ENCODE results near the gene PNP. TPM values are rescaled to one million over a fixed set of nuclear protein-coding genes. Genes with fewer than 3 reads are reported as not detected.
"Not testable (repeated sequence)": the region's sequence is repeated elsewhere in the genome, so short reads cannot be mapped to it uniquely, and the experiment has no call there.

Gene PNP
- total and polyA plus RNA-seq, 2 donors = 29.8 to 50.7 TPM

DNA sequence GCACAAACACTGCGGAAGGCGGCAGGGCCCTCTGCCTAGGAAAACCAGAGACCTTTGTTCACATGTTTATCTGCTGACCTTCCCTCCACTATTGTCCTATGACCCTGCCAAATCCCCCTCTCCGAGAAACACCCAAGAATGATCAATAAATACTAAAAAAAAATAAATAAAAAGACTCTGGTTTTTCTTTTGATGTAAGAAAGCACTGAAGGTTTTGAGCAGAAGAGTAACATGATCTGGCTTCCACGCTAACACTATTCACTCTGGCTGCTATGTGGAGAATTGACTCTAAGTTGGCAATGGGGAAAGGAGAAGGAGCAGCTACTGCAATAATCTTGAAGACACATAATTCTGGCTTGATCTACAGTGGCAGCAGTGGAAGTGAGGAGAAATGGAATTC is 25.6 kb upstream of the PNP start:
- Histone ChIP-seq H3K36me3 (ENCODE audit: control insufficient read depth in 2 of 2, insufficient read depth in 2 of 2, low read length in 1 of 2) (peaks cover 30 to 31% of the 10 kb centered on the region in 2 donors), H3K4me1 (ENCODE audit: control insufficient read depth in 2 of 2, insufficient read depth in 2 of 2, low read length in 2 of 2) (peaks cover 9 to 13% of the 10 kb centered on the region in 2 donors)
- H3K27me3 ChIP-seq (ENCODE audit: control insufficient read depth in 2 of 2, insufficient read depth in 1 of 2, low read length in 1 of 2); H3K4me3 ChIP-seq (ENCODE audit: low read length in 2 of 2); DNase-seq (ENCODE audit: low read depth in 6 of 9, low spot score in 9 of 9); H3K27ac ChIP-seq (ENCODE audit: low read depth in 1 of 2, low read length in 1 of 2); H3K9me3 ChIP-seq (ENCODE audit: control insufficient read depth in 2 of 2, insufficient read depth in 1 of 2, low read length in 1 of 2): not testable (repeated sequence)
- 98% methylated on average over 2 of the region's 4 CpGs for WGBS

DNA sequence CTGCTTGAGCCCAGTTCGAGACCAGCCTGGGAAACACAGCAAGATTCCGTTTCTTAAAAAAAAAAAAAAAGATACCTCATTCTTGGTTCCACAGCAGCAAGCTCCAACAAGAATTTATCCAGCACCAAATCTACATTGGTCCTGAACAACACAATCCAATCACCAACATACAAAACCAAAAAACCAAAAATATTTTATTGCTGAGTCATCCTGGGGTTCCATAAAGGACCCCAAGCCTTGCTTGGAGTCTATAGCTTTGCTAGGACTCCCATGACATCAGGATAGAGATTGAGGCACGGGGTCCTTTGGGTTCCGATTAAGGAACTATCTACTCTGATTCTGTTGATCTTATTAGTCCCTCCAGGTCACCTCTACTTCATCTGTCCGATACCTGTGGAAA is 22.3 kb upstream of the PNP start:
- Histone ChIP-seq H3K27ac (ENCODE audit: low read depth in 1 of 2, low read length in 1 of 2) (no peak overlapping the region), H3K4me1 (ENCODE audit: control insufficient read depth in 2 of 2, insufficient read depth in 2 of 2, low read length in 2 of 2) (peaks cover 0 to under 1% of the 10 kb centered on the region in 2 donors), H3K9me3 (ENCODE audit: control insufficient read depth in 2 of 2, insufficient read depth in 1 of 2, low read length in 1 of 2) (no peaks in the 10 kb centered on the region), H3K36me3 (ENCODE audit: control insufficient read depth in 2 of 2, insufficient read depth in 2 of 2, low read length in 1 of 2) (peaks cover 52 to 53% of the 10 kb centered on the region in 2 donors), H3K4me3 (ENCODE audit: low read length in 2 of 2) (no peak overlapping the region), H3K27me3 (ENCODE audit: control insufficient read depth in 2 of 2, insufficient read depth in 1 of 2, low read length in 1 of 2) (no peaks in the 10 kb centered on the region)
- WGBS = 98% methylated on average over 5 of the region's 5 CpGs
- DNase-seq (ENCODE audit: low read depth in 6 of 9, low spot score in 9 of 9) = no peak

DNA sequence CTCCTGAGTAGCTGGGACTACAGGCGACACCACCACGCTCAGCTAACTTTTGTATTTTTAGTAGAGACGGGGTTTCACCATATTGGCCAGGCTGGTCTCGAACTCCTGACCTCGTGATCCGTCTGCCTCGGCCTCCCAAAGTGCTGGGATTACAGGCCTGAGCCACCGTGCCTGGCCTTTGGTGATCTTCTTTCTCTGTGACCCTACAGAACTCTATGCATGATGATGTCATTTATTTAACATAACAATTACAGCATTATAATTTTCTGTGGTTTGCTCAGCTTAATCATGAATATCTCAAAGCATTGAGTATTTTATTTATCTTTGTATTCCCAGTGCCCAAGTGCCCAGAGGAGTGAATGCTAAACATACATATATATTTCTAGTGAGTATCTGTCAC is 16.4 kb upstream of the PNP start:
- peaks cover 16 to 18% of the 10 kb centered on the region in 2 donors for H3K4me1 ChIP-seq (ENCODE audit: control insufficient read depth in 2 of 2, insufficient read depth in 2 of 2, low read length in 2 of 2)
- DNase-seq (ENCODE audit: low read depth in 6 of 9, low spot score in 9 of 9); H3K27ac ChIP-seq (ENCODE audit: low read depth in 1 of 2, low read length in 1 of 2); H3K9me3 ChIP-seq (ENCODE audit: control insufficient read depth in 2 of 2, insufficient read depth in 1 of 2, low read length in 1 of 2); H3K27me3 ChIP-seq (ENCODE audit: control insufficient read depth in 2 of 2, insufficient read depth in 1 of 2, low read length in 1 of 2); H3K4me3 ChIP-seq (ENCODE audit: low read length in 2 of 2): not testable (repeated sequence)
- 98% methylated on average over 8 of the region's 8 CpGs for WGBS
- peaks cover 46 to 51% of the 10 kb centered on the region in 2 donors for H3K36me3 ChIP-seq (ENCODE audit: control insufficient read depth in 2 of 2, insufficient read depth in 2 of 2, low read length in 1 of 2)

DNA sequence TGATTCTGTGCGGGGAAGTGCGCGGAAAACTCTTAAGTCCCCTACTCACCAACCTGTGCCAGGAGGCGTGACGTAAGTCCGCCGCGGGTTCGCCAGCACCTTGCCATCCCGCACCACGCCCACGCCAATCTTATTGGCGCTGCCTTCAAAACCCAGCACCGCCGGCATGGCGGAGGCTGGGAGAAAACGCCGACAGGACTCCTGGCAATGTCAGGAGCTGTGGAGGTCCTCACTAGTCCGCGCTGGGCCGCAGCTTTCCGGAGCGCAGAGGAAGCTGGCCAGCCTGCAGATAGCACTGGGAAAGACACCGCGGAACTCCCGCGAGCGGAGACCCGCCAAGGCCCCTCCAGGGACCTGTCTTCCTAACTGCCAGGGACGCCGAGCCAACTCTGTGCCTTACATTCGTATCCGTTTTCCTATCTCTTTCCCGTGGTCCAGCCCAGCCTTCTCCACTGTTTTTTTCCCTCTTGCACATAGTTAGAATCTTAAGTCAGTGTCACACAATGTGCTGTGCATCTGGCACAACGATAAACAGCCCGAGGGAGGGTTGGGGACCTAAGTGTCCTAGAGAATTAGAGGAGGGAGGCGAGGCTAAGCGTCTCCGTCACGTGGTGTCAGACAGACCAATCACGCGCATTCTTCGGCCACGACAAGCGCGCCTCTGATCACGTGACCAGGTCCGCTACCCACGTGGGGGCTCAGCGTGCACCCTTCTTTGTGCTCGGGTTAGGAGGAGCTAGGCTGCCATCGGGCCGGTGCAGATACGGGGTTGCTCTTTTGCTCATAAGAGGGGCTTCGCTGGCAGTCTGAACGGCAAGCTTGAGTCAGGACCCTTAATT is 14.5 kb upstream of the PNP start, which contains the start of the genes APEX1 and OSGEP:
APEX1 (plus strand) TSS at position 711 of the 839 bp plus-strand sequence. CDS start 420 bp downstream, outside the sequence.
OSGEP (minus strand) TSS at position 297 of the 839 bp plus-strand sequence; CDS start at position 168, 129 bp downstream.
- Histone ChIP-seq H3K27ac (ENCODE audit: low read depth in 1 of 2, low read length in 1 of 2) (peak within 1 kb of the TSS; percentile 96 to 99), H3K27me3 (ENCODE audit: control insufficient read depth in 2 of 2, insufficient read depth in 1 of 2, low read length in 1 of 2) (no peaks in the 10 kb centered on the region), H3K4me1 (ENCODE audit: control insufficient read depth in 2 of 2, insufficient read depth in 2 of 2, low read length in 2 of 2) (peaks cover 16 to 18% of the 10 kb centered on the region in 2 donors), H3K9me3 (ENCODE audit: control insufficient read depth in 2 of 2, insufficient read depth in 1 of 2, low read length in 1 of 2) (no peaks in the 10 kb centered on the region), H3K36me3 (ENCODE audit: control insufficient read depth in 2 of 2, insufficient read depth in 2 of 2, low read length in 1 of 2) (peaks cover 45 to 51% of the 10 kb centered on the region in 2 donors), H3K4me3 (ENCODE audit: low read length in 2 of 2) (peak within 1 kb of the TSS; percentile 76 to 86)
- under 1% methylated on average over 56 of the region's 56 CpGs for WGBS
- peak; percentile 98 to 100 (median 99) for DNase-seq (ENCODE audit: low read depth in 6 of 9, low spot score in 9 of 9)

DNA sequence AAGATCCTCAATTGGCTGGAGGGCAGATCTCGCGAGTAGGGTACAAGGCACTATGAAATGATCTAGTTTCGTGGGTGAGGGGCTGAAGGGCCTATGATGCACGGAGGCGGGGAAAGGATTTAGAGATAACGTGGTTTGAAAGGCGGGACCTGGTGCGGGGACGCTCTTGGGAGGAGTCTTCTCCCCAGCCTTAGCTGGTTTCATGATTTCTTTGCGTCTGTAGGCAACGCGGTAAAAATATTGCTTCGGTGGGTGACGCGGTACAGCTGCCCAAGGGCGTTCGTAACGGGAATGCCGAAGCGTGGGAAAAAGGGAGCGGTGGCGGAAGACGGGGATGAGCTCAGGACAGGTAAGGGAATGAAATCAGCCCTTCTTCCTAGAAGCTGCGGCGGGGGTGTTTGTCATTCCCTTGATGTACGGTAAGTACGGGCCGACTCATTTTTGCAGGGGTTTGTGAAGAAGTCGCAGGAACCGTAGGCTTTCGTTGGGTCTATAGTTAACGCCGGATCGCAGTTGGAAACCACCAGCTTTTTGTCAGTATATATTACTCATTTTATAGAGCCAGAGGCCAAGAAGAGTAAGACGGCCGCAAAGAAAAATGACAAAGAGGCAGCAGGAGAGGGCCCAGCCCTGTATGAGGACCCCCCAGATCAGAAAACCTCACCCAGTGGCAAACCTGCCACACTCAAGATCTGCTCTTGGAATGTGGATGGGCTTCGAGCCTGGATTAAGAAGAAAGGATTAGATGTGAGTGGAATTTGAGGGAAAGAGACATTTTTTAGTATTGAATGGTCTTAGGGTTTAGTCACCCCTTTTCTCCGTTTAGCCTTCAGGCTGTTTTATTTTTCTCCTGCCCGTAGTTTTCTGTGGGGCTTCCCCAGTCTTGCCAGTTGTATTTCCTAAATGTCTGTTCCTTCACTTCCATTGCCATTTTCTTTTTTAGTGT is 13.6 kb upstream of the PNP start:
- DNase-seq (ENCODE audit: low read depth in 6 of 9, low spot score in 9 of 9) = no peak
- peaks cover 40 to 52% of the 10 kb centered on the region in 2 donors for H3K36me3 ChIP-seq (ENCODE audit: control insufficient read depth in 2 of 2, insufficient read depth in 2 of 2, low read length in 1 of 2)

DNA sequence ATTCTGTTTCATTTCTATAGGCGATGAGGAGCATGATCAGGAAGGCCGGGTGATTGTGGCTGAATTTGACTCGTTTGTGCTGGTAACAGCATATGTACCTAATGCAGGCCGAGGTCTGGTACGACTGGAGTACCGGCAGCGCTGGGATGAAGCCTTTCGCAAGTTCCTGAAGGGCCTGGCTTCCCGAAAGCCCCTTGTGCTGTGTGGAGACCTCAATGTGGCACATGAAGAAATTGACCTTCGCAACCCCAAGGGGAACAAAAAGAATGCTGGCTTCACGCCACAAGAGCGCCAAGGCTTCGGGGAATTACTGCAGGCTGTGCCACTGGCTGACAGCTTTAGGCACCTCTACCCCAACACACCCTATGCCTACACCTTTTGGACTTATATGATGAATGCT is 12.2 kb upstream of the PNP start:
- Histone ChIP-seq H3K27ac (ENCODE audit: low read depth in 1 of 2, low read length in 1 of 2) (no peak overlapping the region), H3K4me1 (ENCODE audit: control insufficient read depth in 2 of 2, insufficient read depth in 2 of 2, low read length in 2 of 2) (peaks cover 25 to 33% of the 10 kb centered on the region in 2 donors), H3K9me3 (ENCODE audit: control insufficient read depth in 2 of 2, insufficient read depth in 1 of 2, low read length in 1 of 2) (no peaks in the 10 kb centered on the region), H3K36me3 (ENCODE audit: control insufficient read depth in 2 of 2, insufficient read depth in 2 of 2, low read length in 1 of 2) (peaks cover 36 to 44% of the 10 kb centered on the region in 2 donors), H3K27me3 (ENCODE audit: control insufficient read depth in 2 of 2, insufficient read depth in 1 of 2, low read length in 1 of 2) (no peaks in the 10 kb centered on the region), H3K4me3 (ENCODE audit: low read length in 2 of 2) (no peak overlapping the region)
- DNase-seq (ENCODE audit: low read depth in 6 of 9, low spot score in 9 of 9) = no peak
- WGBS = 95% methylated on average over 13 of the region's 13 CpGs

More for the DNA sequence above, 13.6 kb upstream of the PNP start:
- peak overlapping the region; percentile 91 to 99 for H3K27ac ChIP-seq (ENCODE audit: low read depth in 1 of 2, low read length in 1 of 2)
- peaks cover 23 to 26% of the 10 kb centered on the region in 2 donors for H3K4me1 ChIP-seq (ENCODE audit: control insufficient read depth in 2 of 2, insufficient read depth in 2 of 2, low read length in 2 of 2)
- 1% methylated on average over 39 of the region's 39 CpGs for WGBS
- H3K9me3 ChIP-seq (ENCODE audit: control insufficient read depth in 2 of 2, insufficient read depth in 1 of 2, low read length in 1 of 2) = no peaks in the 10 kb centered on the region
- H3K4me3 ChIP-seq (ENCODE audit: low read length in 2 of 2) = peak overlapping the region; percentile 76 to 86
- H3K27me3 ChIP-seq (ENCODE audit: control insufficient read depth in 2 of 2, insufficient read depth in 1 of 2, low read length in 1 of 2) = no peaks in the 10 kb centered on the region

DNA sequence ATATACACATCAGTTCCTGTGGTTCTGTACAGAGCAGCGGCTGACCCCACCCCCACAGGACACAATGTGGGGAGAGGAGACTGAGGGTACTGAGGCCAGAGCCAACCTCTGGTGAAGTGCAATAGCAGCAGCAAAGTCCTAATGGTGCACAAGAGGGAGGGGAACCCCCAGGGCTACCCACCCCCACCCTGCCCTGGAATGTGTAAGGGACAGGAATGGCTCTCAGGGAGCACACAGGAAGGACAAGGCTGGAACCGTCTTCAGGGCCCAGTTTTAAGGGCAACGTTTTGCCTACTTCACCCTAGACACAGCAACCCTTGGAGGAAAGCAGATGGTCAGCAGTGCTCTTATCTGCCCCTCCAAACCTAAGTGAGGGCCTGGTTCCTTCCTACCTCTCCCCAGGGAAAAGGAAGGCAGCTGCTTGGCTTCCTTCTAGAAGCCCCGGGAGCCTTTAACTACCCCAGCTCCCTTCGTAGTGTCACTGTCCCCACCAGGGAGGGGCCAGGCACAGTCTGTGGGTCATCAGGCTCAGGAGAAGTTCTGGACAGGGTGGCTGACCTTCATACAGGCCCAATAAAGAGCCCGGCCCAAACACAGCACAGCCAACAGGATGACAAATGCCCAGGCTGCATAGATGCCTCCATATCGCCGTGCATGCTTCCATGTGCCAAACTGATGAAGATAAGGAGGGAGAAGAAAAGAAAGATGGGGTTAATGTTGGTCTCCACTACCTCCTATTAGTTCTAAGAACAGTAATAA is 11.0 kb upstream of the PNP start:
- WGBS = 91% methylated on average over 8 of the region's 8 CpGs

DNA sequence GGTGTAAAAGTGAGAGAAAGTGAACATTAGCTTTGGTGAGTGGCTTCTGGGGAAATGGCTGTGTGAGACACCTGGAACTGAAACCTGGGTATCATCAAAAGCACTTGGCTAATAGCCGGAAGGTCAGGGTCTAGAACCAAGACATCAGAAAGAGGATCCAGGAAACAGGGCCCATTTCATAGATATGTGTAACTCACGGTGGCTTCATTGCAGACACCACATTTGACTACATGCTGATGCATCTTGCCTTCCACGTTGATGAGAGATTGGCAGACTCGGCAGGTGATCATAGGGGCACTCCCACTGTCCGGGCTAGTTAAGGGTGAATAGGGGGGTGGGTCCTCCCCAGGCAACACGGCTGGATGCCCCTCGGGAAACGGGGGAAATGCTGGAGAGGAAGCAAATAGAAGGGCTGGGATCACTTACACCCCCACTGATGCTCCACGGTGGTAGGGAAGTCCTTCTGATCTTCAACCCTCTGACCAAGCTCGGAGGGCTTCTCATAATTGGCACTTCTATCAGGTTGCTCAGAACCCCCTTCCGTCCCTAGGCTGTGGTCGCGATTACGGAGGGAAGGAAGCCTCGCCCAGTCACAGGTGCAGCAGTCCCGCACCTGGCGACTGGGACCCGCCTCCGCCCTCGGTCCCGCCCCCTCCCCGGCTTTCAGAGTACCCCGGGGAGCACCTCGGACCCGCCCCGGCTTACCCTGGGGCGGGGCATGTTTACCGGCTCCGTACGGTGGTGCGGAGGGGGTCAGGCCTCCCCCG is 8.6 kb upstream of the PNP start:
- DNase-seq (ENCODE audit: low read depth in 6 of 9, low spot score in 9 of 9) = peak in 4 of 9 donors; percentile 55 to 81 (median 74)
- Histone ChIP-seq H3K4me1 (ENCODE audit: control insufficient read depth in 2 of 2, insufficient read depth in 2 of 2, low read length in 2 of 2) (peaks cover 19 to 30% of the 10 kb centered on the region in 2 donors), H3K27me3 (ENCODE audit: control insufficient read depth in 2 of 2, insufficient read depth in 1 of 2, low read length in 1 of 2) (no peaks in the 10 kb centered on the region), H3K9me3 (ENCODE audit: control insufficient read depth in 2 of 2, insufficient read depth in 1 of 2, low read length in 1 of 2) (no peaks in the 10 kb centered on the region), H3K27ac (ENCODE audit: low read depth in 1 of 2, low read length in 1 of 2) (peak overlapping the region; percentile 95 to 97), H3K4me3 (ENCODE audit: low read length in 2 of 2) (peak overlapping the region; percentile 77 to 85), H3K36me3 (ENCODE audit: control insufficient read depth in 2 of 2, insufficient read depth in 2 of 2, low read length in 1 of 2) (peaks cover 32 to 41% of the 10 kb centered on the region in 2 donors)
- WGBS = 8% methylated on average over 32 of the region's 32 CpGs

More for the DNA sequence above, 11.0 kb upstream of the PNP start:
- peaks cover 32 to 41% of the 10 kb centered on the region in 2 donors for H3K36me3 ChIP-seq (ENCODE audit: control insufficient read depth in 2 of 2, insufficient read depth in 2 of 2, low read length in 1 of 2)
- peaks cover 25 to 39% of the 10 kb centered on the region in 2 donors for H3K4me1 ChIP-seq (ENCODE audit: control insufficient read depth in 2 of 2, insufficient read depth in 2 of 2, low read length in 2 of 2)
- H3K9me3 ChIP-seq (ENCODE audit: control insufficient read depth in 2 of 2, insufficient read depth in 1 of 2, low read length in 1 of 2) = no peaks in the 10 kb centered on the region
- no peak overlapping the region for H3K27ac ChIP-seq (ENCODE audit: low read depth in 1 of 2, low read length in 1 of 2)
- no peaks in the 10 kb centered on the region for H3K27me3 ChIP-seq (ENCODE audit: control insufficient read depth in 2 of 2, insufficient read depth in 1 of 2, low read length in 1 of 2)
- DNase-seq (ENCODE audit: low read depth in 6 of 9, low spot score in 9 of 9) = no peak
- no peak overlapping the region for H3K4me3 ChIP-seq (ENCODE audit: low read length in 2 of 2)

Data from thymus (tissue), 11 donors.